ENCODE results near the gene RRP12. TPM values are rescaled to one million over a fixed set of nuclear protein-coding genes. Genes with fewer than 3 reads are reported as not detected.

The RRP12 gene
- polyA plus RNA-seq, 1 donor from 2014 or later: 9.7 TPM

DNA sequence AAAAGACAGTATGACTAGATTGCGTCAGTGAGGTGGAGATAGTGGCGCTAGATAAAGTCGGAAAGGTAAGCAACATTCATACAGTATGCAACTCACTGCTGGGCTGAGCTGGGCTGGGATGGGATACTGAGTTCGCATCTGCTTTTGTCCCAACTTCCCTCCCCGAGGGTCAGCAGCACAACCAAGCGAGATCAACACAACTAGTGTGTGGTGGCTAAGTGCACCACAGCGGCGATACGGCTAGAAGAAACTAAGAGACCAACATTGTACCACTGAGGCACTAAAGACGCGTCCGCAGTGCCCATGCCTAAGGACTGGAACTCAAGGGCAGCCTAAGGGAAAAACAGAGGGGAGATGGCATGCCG, 44.2 kb upstream of the RRP12 start:
- Histone ChIP-seq H3K9ac (ENCODE audit: low read length) (peak overlapping the region; percentile 83), H3K79me2 (replicated peaks; ENCODE audit: insufficient read depth, low read length) (peaks cover 34% of the 10 kb centered on the region), H3K36me3 (ENCODE audit: insufficient read depth, low read length) (no peaks in the 10 kb centered on the region), H3F3A (ENCODE audit: insufficient read depth, low read length, poor library complexity, severe bottlenecking) (no peaks in the 10 kb centered on the region), H3K9me2 (ENCODE audit: insufficient read depth, low read length) (no peaks in the 10 kb centered on the region), H3K4me2 (ENCODE audit: low read length) (peak overlapping the region; percentile 57), H3K4me3 (ENCODE audit: low read length) (peak overlapping the region; percentile 87), H3K27ac (ENCODE audit: low read length) (peak overlapping the region; percentile 69), H2AFZ (ENCODE audit: low read depth, low read length) (peak overlapping the region; percentile 67), H3K27me3 (ENCODE audit: insufficient read depth, low read depth, low read length) (no peaks in the 10 kb centered on the region), H3K9me3 (ENCODE audit: low read length) (no peaks in the 10 kb centered on the region), H4K20me1 (ENCODE audit: insufficient read depth) (no peaks in the 10 kb centered on the region)
- TF ChIP-seq, protein P1, sequence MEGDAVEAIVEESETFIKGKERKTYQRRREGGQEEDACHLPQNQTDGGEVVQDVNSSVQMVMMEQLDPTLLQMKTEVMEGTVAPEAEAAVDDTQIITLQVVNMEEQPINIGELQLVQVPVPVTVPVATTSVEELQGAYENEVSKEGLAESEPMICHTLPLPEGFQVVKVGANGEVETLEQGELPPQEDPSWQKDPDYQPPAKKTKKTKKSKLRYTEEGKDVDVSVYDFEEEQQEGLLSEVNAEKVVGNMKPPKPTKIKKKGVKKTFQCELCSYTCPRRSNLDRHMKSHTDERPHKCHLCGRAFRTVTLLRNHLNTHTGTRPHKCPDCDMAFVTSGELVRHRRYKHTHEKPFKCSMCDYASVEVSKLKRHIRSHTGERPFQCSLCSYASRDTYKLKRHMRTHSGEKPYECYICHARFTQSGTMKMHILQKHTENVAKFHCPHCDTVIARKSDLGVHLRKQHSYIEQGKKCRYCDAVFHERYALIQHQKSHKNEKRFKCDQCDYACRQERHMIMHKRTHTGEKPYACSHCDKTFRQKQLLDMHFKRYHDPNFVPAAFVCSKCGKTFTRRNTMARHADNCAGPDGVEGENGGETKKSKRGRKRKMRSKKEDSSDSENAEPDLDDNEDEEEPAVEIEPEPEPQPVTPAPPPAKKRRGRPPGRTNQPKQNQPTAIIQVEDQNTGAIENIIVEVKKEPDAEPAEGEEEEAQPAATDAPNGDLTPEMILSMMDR (IDR thresholded peaks at IDR 0.05; ENCODE audit: poor library complexity, severe bottlenecking): no peak
- TF ChIP-seq EP300 (conservative IDR thresholded peaks at IDR 0.05; ENCODE audit: poor library complexity, severe bottlenecking): no peak
- no peak for TF ChIP-seq MXI1 (conservative IDR thresholded peaks at IDR 0.05; ENCODE audit: poor library complexity, severe bottlenecking)
- TF ChIP-seq TAF1 (IDR thresholded peaks at IDR 0.05; ENCODE audit: low read depth): no peak
- TF ChIP-seq POLR2AphosphoS5 (IDR thresholded peaks at IDR 0.05): no peak
- no peak for TF ChIP-seq EZH2 (IDR thresholded peaks at IDR 0.05; ENCODE audit: borderline replicate concordance, insufficient read depth, low read length, poor library complexity, severe bottlenecking)
- TF ChIP-seq SMC3 (conservative IDR thresholded peaks at IDR 0.05; ENCODE audit: poor library complexity): no peak
- TF ChIP-seq RAD21 (conservative IDR thresholded peaks at IDR 0.05): no peak
- TF ChIP-seq, protein P2, sequence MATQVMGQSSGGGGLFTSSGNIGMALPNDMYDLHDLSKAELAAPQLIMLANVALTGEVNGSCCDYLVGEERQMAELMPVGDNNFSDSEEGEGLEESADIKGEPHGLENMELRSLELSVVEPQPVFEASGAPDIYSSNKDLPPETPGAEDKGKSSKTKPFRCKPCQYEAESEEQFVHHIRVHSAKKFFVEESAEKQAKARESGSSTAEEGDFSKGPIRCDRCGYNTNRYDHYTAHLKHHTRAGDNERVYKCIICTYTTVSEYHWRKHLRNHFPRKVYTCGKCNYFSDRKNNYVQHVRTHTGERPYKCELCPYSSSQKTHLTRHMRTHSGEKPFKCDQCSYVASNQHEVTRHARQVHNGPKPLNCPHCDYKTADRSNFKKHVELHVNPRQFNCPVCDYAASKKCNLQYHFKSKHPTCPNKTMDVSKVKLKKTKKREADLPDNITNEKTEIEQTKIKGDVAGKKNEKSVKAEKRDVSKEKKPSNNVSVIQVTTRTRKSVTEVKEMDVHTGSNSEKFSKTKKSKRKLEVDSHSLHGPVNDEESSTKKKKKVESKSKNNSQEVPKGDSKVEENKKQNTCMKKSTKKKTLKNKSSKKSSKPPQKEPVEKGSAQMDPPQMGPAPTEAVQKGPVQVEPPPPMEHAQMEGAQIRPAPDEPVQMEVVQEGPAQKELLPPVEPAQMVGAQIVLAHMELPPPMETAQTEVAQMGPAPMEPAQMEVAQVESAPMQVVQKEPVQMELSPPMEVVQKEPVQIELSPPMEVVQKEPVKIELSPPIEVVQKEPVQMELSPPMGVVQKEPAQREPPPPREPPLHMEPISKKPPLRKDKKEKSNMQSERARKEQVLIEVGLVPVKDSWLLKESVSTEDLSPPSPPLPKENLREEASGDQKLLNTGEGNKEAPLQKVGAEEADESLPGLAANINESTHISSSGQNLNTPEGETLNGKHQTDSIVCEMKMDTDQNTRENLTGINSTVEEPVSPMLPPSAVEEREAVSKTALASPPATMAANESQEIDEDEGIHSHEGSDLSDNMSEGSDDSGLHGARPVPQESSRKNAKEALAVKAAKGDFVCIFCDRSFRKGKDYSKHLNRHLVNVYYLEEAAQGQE (IDR thresholded peaks at IDR 0.05; ENCODE audit: borderline replicate concordance): no peak

DNA sequence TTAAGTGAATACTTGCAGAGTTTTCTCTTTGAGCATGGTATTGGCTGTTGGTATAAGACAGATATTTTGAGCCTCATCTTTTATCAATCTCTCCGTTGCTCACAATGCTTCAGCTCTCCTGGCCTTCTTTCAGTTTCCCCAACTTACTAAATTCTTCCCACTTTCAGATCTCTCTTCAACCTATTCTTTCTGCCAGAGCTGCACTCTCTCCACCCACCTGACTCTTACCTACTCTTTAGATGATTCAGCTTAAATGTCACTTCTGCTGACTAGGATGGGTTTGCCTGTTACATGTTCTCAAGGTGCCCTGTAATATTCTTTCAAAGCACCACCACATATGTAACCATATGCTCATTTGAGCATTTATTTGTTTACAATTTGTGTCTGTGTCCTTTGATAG, 43.1 kb upstream of the RRP12 start:
- Histone ChIP-seq H3K27me3 (ENCODE audit: insufficient read depth, low read depth, low read length) (no peaks in the 10 kb centered on the region), H3K79me2 (replicated peaks; ENCODE audit: insufficient read depth, low read length) (peaks cover 32% of the 10 kb centered on the region), H4K20me1 (ENCODE audit: insufficient read depth) (no peaks in the 10 kb centered on the region), H3K4me2 (ENCODE audit: low read length) (no peak overlapping the region), H3K9ac (ENCODE audit: low read length) (no peak overlapping the region), H2AFZ (ENCODE audit: low read depth, low read length) (no peak overlapping the region), H3K9me3 (ENCODE audit: low read length) (no peaks in the 10 kb centered on the region), H3F3A (ENCODE audit: insufficient read depth, low read length, poor library complexity, severe bottlenecking) (no peaks in the 10 kb centered on the region), H3K9me2 (ENCODE audit: insufficient read depth, low read length) (no peaks in the 10 kb centered on the region), H3K4me3 (ENCODE audit: low read length) (peak overlapping the region; percentile 87), H3K36me3 (ENCODE audit: insufficient read depth, low read length) (no peaks in the 10 kb centered on the region), H3K27ac (ENCODE audit: low read length) (no peak overlapping the region)
- TF ChIP-seq SMC3 (conservative IDR thresholded peaks at IDR 0.05; ENCODE audit: poor library complexity) (no peak), RAD21 (conservative IDR thresholded peaks at IDR 0.05) (no peak), POLR2AphosphoS5 (IDR thresholded peaks at IDR 0.05) (no peak), EP300 (conservative IDR thresholded peaks at IDR 0.05; ENCODE audit: poor library complexity, severe bottlenecking) (no peak), MXI1 (conservative IDR thresholded peaks at IDR 0.05; ENCODE audit: poor library complexity, severe bottlenecking) (no peak), EZH2 (IDR thresholded peaks at IDR 0.05; ENCODE audit: borderline replicate concordance, insufficient read depth, low read length, poor library complexity, severe bottlenecking) (no peak), TAF1 (IDR thresholded peaks at IDR 0.05; ENCODE audit: low read depth) (no peak)
- TF ChIP-seq, protein P2 (IDR thresholded peaks at IDR 0.05; ENCODE audit: borderline replicate concordance): no peak
- TF ChIP-seq, protein P1 (IDR thresholded peaks at IDR 0.05; ENCODE audit: poor library complexity, severe bottlenecking): no peak

Measured in neural cell (in vitro differentiated cells).